ENCODE results near the gene FAM167B. TPM values are rescaled to one million over a fixed set of nuclear protein-coding genes. Genes with fewer than 3 reads are reported as not detected.
A peak's percentile ranks its signal among the peaks of the same experiment; 100 is the strongest.

The FAM167B gene
- total and polyA plus RNA-seq, 2 donors (not counting 1 experiment from before 2014, with no cell fraction given), result 1.1 to 5.4 TPM

GRCh38 chr1:32215629-32216480 is 31.2 kb upstream of the FAM167B start:
- no peaks in the 10 kb centered on the region for H4K20me1 ChIP-seq (ENCODE audit: control insufficient read depth, insufficient read depth, low read length, poor library complexity, severe bottlenecking)
- TF ChIP-seq CTCF (IDR thresholded peaks at IDR 0.05), result peak; percentile 78
- no peak for TF ChIP-seq EZH2 (IDR thresholded peaks at IDR 0.05; ENCODE audit: borderline replicate concordance, insufficient read depth, low read depth, low read length, poor library complexity, severe bottlenecking)
- H3K9me3 ChIP-seq (ENCODE audit: control extremely low read depth in 1 of 3, control insufficient read depth in 2 of 3, insufficient read depth in 1 of 3, low read length in 2 of 3), result no peaks in the 10 kb centered on the region
- no peak overlapping the region for H3K9ac ChIP-seq (ENCODE audit: low read length)
- no peaks in the 10 kb centered on the region for H3K27me3 ChIP-seq (replicated peaks in 1 of 4; ENCODE audit: control extremely low read depth in 1 of 4, control insufficient read depth in 3 of 4, insufficient read depth in 4 of 4, low read length in 3 of 4)
- H3K4me1 Mint-ChIP-seq, result peaks cover 13% of the 10 kb centered on the region
- no peak overlapping the region for H3K27ac Mint-ChIP-seq
- peaks cover 6 to 12% of the 10 kb centered on the region in 2 donors for H3K4me1 ChIP-seq (ENCODE audit: control insufficient read depth in 2 of 2, insufficient read depth in 2 of 2, low read length in 2 of 2)
- 88% methylated on average over 8 of the region's 10 CpGs for WGBS (ENCODE audit: insufficient coverage)
- peaks cover 3 to 30% of the 10 kb centered on the region in 2 experiments for H3K36me3 ChIP-seq (replicated peaks in 1 of 2; ENCODE audit: control extremely low read depth in 1 of 2, control insufficient read depth in 1 of 2, extremely low read depth in 1 of 2, insufficient read depth in 2 of 2, low read length in 1 of 2)
- H2AFZ ChIP-seq (ENCODE audit: insufficient read depth, low read depth, low read length, poor library complexity, severe bottlenecking), result no peak overlapping the region
- no peak overlapping the region for H3K4me3 Mint-ChIP-seq
- no peak overlapping the region for H3K4me2 ChIP-seq (replicated peaks; ENCODE audit: low read depth, low read length, poor library complexity, severe bottlenecking)
- ATAC-seq (ENCODE audit: low read depth), result peak; percentile 81
- intact Hi-C loops (cut with micrococcal nuclease), result loop anchor here (1.0 to 2.0 kb wide), 2 partner anchors 119 to 198 kb away; no protein-coding TSS in a partner anchor
- H3K79me2 ChIP-seq (ENCODE audit: control insufficient read depth, insufficient read depth, low read length), result peaks cover 23% of the 10 kb centered on the region
- no peak overlapping the region for H3K27ac ChIP-seq (ENCODE audit: low read length in 2 of 2)
- H3K27me3 Mint-ChIP-seq, result no peaks in the 10 kb centered on the region
- H3K4me3 ChIP-seq (ENCODE audit: control extremely low read depth in 1 of 5, extremely low read depth in 1 of 5, insufficient read depth in 1 of 5, low read depth in 2 of 5, low read length in 4 of 5), result no peak overlapping the region
- CTCF ChIA-PET, result interaction anchor here (0.6 to 3.6 kb wide), 61 partner anchors 10 to 303 kb away, joined by 3 to 49 read pairs (median 5); partner anchors contain the start of genes BSDC1, CCDC28B, FAM167B and HDAC1
- peak; percentile 70 for DNase-seq
- POLR2A ChIA-PET, result interaction anchor here (0.6 to 1.2 kb wide), 4 partner anchors 10 to 144 kb away, joined by 3 to 6 read pairs (median 5); partner anchors contain the start of genes IQCC and LCK
- no peaks in the 10 kb centered on the region for H3K9me3 Mint-ChIP-seq (ENCODE audit: insufficient read depth)

- Histone ChIP-seq H3K4me2 (replicated peaks; ENCODE audit: low read depth, low read length, poor library complexity, severe bottlenecking) (no peak overlapping the region), H3K4me1 (ENCODE audit: control insufficient read depth in 2 of 2, insufficient read depth in 2 of 2, low read length in 2 of 2) (peaks cover 13 to 20% of the 10 kb centered on the region in 2 donors), H3K9ac (ENCODE audit: low read length) (no peak overlapping the region), H3K4me3 (ENCODE audit: control extremely low read depth in 1 of 5, extremely low read depth in 1 of 5, insufficient read depth in 1 of 5, low read depth in 2 of 5, low read length in 4 of 5) (no peak overlapping the region), H3K36me3 (replicated peaks in 1 of 2; ENCODE audit: control extremely low read depth in 1 of 2, control insufficient read depth in 1 of 2, extremely low read depth in 1 of 2, insufficient read depth in 2 of 2, low read length in 1 of 2) (peaks cover 3 to 30% of the 10 kb centered on the region in 2 experiments), H3K9me3 (ENCODE audit: control extremely low read depth in 1 of 3, control insufficient read depth in 2 of 3, insufficient read depth in 1 of 3, low read length in 2 of 3) (no peaks in the 10 kb centered on the region), H4K20me1 (ENCODE audit: control insufficient read depth, insufficient read depth, low read length, poor library complexity, severe bottlenecking) (no peaks in the 10 kb centered on the region), H3K27me3 (replicated peaks in 1 of 4; ENCODE audit: control extremely low read depth in 1 of 4, control insufficient read depth in 3 of 4, insufficient read depth in 4 of 4, low read length in 3 of 4) (no peaks in the 10 kb centered on the region), H2AFZ (ENCODE audit: insufficient read depth, low read depth, low read length, poor library complexity, severe bottlenecking) (no peak overlapping the region), H3K79me2 (ENCODE audit: control insufficient read depth, insufficient read depth, low read length) (peaks cover 28% of the 10 kb centered on the region), H3K27ac (ENCODE audit: low read length in 2 of 2) (no peak overlapping the region)
- ChIA-PET CTCF (interaction anchor here (0.6 to 3.6 kb wide), 36 partner anchors 10 to 303 kb away, joined by 3 to 49 read pairs (median 7); partner anchors contain the start of genes BSDC1, CCDC28B, FAM167B and HDAC1), POLR2A (interaction anchor here (0.6 kb wide), 1 partner anchor 21 kb away, joined by 5 read pairs; no protein-coding TSS in a partner anchor)
- DNase-seq (no peak), ATAC-seq (ENCODE audit: low read depth) (no peak)
- no peak for TF ChIP-seq CTCF (IDR thresholded peaks at IDR 0.05)
- no peak overlapping the region for H3K27ac Mint-ChIP-seq
- peaks cover 20% of the 10 kb centered on the region for H3K4me1 Mint-ChIP-seq
- intact Hi-C loops (cut with micrococcal nuclease), result no loop called here
- H3K4me3 Mint-ChIP-seq, result no peak overlapping the region
- H3K27me3 Mint-ChIP-seq, result no peaks in the 10 kb centered on the region
- WGBS (ENCODE audit: insufficient coverage), result 98% methylated on average over 4 of the region's 5 CpGs
- H3K9me3 Mint-ChIP-seq (ENCODE audit: insufficient read depth), result no peaks in the 10 kb centered on the region
Observed at GRCh38 chr1:32216566-32216965, 30.5 kb upstream of the FAM167B start.

All from B cell (primary cell).